ENCODE data around the gene SLC66A2.
A peak's percentile ranks its signal among the peaks of the same experiment; 100 is the strongest.

SLC66A2 gene

GRCh38 chr18:79950515-79951341 lies 725 bp downstream of the SLC66A2 start:
- Mint-ChIP-seq H3K9me3 (no peaks in the 10 kb centered on the region), H3K4me1 (peaks cover 34% of the 10 kb centered on the region), H3K36me3 (peaks cover 13% of the 10 kb centered on the region), H3K27me3 (peaks cover 28% of the 10 kb centered on the region), H3K27ac (peak overlapping the region; percentile 76), H3K4me3 (peak overlapping the region; percentile 83)
- CTCF ChIA-PET = no interaction called here
- DNase-seq = peak; percentile 51

DNA sequence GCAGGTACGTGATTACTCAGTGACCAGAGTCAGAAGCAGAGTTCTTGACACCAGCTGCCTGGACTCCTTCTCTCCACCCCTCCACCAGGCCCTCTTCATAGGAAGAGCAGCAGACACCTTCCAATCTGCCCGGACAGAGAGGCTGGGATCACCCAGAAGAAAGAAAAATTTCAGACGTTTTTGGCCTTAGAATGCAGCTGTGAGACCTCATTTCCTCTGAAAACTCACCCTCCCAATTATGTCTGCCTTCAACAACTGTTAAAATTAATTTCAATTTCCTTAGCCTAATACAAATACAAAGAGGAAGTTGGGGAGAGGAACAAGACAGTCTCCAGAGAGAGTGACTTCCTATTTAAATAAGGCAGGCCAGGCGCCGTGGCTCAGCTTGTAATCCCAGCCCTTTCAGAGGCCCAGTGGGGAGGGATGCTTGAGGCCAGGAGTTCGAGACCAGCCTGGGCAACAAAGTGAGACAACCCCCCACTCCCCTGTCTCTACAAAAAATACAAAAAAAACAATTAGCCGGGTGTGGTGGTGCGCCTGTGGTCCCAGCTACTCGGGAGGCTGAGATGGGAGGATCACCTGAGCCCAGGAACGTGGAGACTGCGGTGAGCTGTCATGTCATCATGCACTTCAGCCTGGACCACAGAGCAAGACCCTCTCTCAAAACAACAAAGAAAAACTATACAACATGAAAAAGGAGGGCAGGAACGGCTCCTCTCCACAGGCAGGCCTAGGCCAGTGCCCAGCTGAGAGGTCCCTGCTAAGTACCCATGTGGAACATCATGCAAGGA lies 1.6 kb downstream of the SLC66A2 start:
- peaks cover 21% of the 10 kb centered on the region for H3K27me3 Mint-ChIP-seq
- H3K36me3 Mint-ChIP-seq = peaks cover 13% of the 10 kb centered on the region
- peak overlapping the region; percentile 83 for H3K4me3 Mint-ChIP-seq
- H3K27ac Mint-ChIP-seq = peak overlapping the region; percentile 76
- no peaks in the 10 kb centered on the region for H3K9me3 Mint-ChIP-seq
- no peak for DNase-seq
- H3K4me1 Mint-ChIP-seq = peaks cover 38% of the 10 kb centered on the region
- CTCF ChIA-PET = no interaction called here

GRCh38 chr18:79948719-79949411 lies 2.6 kb downstream of the SLC66A2 start:
- Mint-ChIP-seq H3K9me3 (no peaks in the 10 kb centered on the region), H3K4me1 (peaks cover 49% of the 10 kb centered on the region), H3K36me3 (peaks cover 13% of the 10 kb centered on the region), H3K27ac (peak overlapping the region; percentile 76), H3K27me3 (peaks cover 12% of the 10 kb centered on the region), H3K4me3 (peak overlapping the region; percentile 83)
- no peak for DNase-seq
- CTCF ChIA-PET = no interaction called here

DNA sequence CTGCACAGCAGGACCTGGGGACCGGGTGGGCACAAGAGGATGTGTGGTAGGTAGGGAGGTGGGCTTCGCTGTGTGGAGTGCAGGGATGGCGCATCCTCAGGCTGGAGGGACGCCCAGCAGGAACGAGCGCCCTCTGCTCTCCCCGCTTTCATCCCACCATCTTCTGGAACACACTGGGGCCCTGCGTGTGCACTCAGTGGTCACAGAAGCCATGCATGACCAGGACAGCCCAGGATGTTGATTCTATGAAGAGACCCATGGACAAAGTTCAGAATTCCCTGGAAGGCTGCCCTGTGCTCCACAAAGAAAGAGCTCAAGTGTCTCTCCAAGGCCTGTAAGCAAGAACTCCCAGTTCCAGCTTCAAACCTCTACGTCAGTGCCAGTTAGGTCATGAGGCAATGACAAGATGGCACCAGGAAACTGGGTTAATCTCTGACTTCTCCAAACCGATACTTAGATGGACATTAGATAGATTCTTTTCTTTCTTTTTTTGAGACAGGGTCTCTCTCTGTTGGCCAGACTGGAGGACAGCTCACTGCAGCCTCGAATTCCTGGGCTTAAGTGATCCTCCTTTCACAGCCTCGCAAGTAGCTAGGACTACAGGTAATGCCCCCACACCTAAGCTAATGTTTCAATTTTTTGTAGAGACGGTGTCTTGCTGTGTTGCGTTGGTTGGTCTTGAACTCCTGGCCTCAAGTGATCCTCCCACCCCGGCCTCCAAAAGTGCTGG lies 3.4 kb downstream of the SLC66A2 start:
- H3K4me1 Mint-ChIP-seq = peaks cover 49% of the 10 kb centered on the region

GRCh38 chr18:79947054-79947755 lies 4.2 kb downstream of the SLC66A2 start:
- Mint-ChIP-seq H3K9me3 (no peaks in the 10 kb centered on the region), H3K27me3 (no peaks in the 10 kb centered on the region)
- CTCF ChIA-PET = no interaction called here

More for the DNA sequence above, 3.4 kb downstream of the SLC66A2 start:
- Mint-ChIP-seq H3K4me3 (no peak overlapping the region), H3K27me3 (peaks cover 4% of the 10 kb centered on the region), H3K9me3 (no peaks in the 10 kb centered on the region), H3K36me3 (peaks cover 13% of the 10 kb centered on the region), H3K27ac (no peak overlapping the region)
- no peak for DNase-seq
- CTCF ChIA-PET = no interaction called here

DNA sequence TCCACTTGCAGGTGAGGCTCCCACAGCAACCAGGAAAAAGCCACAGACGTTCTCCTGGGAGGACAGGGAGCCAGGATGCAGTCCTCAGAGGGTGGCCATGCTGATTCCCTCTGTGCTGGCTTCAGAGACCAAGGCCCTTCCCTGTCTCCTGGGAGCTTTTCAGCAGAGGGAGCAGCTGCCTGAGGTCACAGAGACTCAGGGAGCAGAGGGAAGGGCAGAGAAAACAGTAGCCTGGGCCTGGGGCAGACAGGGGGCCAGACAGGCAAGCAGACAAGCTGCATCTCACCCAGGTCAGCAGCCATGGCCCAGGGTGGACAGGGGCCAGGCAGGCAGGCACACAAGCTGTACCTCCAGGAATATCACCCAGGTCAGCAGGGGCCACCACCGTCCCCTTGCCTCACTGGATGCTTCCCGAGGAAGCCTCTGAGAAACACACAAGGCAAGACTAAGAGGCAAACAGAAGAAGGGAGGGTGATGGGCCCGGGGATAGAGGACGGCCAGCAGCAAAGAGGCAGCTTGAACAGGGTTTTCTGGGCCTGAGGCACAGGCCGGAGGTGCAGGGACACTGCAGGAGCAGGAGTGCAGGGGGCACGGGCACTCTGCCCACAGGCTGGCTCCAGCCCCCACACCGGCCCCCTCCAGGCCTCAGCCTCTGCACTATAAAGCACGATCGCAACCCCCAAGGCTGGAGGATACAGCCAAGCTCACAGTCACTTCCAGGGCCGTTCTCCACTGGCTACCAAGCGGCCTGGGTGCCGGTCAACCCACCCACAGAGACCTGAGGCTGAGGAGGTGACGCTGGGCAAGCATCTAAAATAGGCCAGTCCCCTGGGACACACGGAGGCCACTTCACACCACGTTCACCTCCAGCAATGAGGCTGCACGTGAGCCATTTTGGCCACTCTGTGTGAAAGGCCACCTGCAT lies 6.1 kb downstream of the SLC66A2 start:
- peaks cover 29% of the 10 kb centered on the region for H3K36me3 Mint-ChIP-seq
- H3K27ac Mint-ChIP-seq = peak overlapping the region; percentile 24
- no peak overlapping the region for H3K4me3 Mint-ChIP-seq
- H3K27me3 Mint-ChIP-seq = no peaks in the 10 kb centered on the region
- CTCF ChIA-PET = no interaction called here
- no peak for DNase-seq
- peaks cover 46% of the 10 kb centered on the region for H3K4me1 Mint-ChIP-seq
- H3K9me3 Mint-ChIP-seq = no peaks in the 10 kb centered on the region

More at GRCh38 chr18:79947054-79947755, 4.2 kb downstream of the SLC66A2 start:
- H3K27ac Mint-ChIP-seq = no peak overlapping the region
- no peak for DNase-seq
- peaks cover 18% of the 10 kb centered on the region for H3K36me3 Mint-ChIP-seq
- no peak overlapping the region for H3K4me3 Mint-ChIP-seq
- peaks cover 49% of the 10 kb centered on the region for H3K4me1 Mint-ChIP-seq

DNA sequence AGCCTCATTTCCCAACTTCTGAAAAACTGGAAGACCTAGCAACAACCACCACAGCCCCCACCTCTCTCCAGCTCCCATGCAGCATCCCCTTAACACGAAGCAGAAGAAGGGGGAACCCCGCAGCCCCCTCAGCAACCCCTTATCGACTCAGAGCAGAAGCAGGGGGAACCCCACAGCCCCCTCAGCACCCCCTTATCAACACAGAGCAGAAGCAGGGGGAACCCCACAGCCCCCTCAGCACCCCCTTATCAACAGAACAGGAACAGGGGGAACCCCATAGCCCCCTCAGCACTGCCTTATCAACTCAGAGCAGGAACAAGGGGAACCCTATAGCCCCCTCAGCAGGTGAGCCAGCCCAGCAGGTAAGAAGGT lies 6.7 kb downstream of the SLC66A2 start:
- H3K27ac Mint-ChIP-seq = peak overlapping the region; percentile 42
- H3K27me3 Mint-ChIP-seq = no peaks in the 10 kb centered on the region
- H3K4me3 Mint-ChIP-seq = no peak overlapping the region
- DNase-seq = no peak
- H3K36me3 Mint-ChIP-seq = peaks cover 33% of the 10 kb centered on the region
- H3K4me1 Mint-ChIP-seq = peaks cover 39% of the 10 kb centered on the region
- CTCF ChIA-PET = no interaction called here
- H3K9me3 Mint-ChIP-seq = no peaks in the 10 kb centered on the region

DNA sequence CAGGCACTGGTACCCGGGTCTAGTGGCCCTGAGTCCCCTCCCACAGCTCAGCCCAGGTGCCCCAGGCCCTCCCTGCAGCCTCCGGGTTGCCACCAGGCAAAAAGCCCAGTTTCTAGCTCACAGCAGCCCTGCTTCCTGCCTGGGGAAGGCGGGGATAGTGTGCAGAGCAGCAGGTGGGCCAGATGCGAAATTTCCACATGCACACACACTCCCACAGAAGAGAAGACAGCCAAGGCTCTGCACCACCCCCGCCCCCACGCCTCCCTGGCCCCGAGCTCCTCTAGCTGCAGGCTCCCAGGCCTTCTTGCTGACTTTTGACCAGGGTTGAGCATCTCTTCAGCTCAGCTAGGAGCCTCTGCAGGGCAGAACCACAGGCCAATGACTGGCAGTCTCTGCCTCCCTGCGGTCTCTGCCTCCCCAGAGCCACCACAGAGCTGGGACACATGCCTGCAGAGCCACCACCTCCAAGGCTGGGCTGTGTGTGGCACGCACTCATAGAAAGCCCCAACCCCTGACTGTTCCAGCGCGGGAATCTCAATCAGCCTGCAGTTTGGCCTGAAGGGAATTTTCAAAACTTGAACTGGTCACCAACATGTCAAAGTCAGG lies 7.2 kb downstream of the SLC66A2 start:
- peaks cover 35% of the 10 kb centered on the region for H3K36me3 Mint-ChIP-seq
- H3K4me3 Mint-ChIP-seq = no peak overlapping the region
- H3K27me3 Mint-ChIP-seq = no peaks in the 10 kb centered on the region
- peak; percentile 42 for DNase-seq
- H3K4me1 Mint-ChIP-seq = peaks cover 34% of the 10 kb centered on the region
- no peak overlapping the region for H3K27ac Mint-ChIP-seq
- no peaks in the 10 kb centered on the region for H3K9me3 Mint-ChIP-seq
- CTCF ChIA-PET = no interaction called here

GRCh38 chr18:79943608-79944125 lies 7.8 kb downstream of the SLC66A2 start:
- Mint-ChIP-seq H3K4me3 (no peak overlapping the region), H3K27me3 (no peaks in the 10 kb centered on the region), H3K4me1 (peaks cover 28% of the 10 kb centered on the region), H3K9me3 (no peaks in the 10 kb centered on the region), H3K36me3 (peaks cover 39% of the 10 kb centered on the region), H3K27ac (no peak overlapping the region)
- no peak for DNase-seq
- CTCF ChIA-PET = no interaction called here

DNA sequence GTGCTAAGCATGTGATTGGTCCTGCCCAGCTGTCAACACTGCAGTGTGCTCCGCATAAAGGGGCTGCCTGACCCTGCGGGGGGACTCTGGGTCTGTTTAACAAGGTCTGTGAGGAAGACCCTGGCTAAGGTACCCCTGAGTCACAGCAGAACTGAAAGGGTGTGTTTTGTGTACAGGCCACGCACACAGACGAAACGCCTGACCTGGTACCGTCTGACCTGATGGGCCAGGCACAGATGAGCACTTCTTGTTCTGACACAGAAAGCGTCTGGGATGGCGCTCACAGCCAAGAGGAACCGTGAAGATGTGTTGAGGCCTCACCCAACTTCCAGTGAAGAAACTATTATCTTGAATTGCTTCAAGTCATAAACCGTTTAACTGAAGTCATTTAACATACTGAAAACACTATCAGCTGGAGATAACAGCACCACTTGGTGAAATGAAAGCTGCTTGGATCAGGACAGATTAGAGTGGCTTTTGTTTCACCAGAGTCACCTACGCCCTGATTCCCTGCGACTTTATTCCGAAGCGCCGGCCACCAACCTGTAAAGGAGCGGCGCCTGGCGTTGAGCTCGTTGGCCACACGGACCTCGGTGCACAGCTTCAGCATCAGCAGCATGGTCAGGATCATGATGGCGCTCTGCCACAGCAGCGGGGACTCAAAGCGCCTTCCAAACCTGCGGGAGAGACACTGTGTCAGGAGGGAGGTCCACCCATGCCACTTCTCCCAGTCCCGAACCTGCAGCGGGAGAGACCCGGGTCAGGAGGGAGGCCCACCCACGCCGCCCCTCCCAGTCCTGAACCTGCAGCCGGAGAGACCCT lies 8.5 kb downstream of the SLC66A2 start:
- no peak for DNase-seq
- CTCF ChIA-PET = no interaction called here
- no peak overlapping the region for H3K4me3 Mint-ChIP-seq
- no peaks in the 10 kb centered on the region for H3K27me3 Mint-ChIP-seq
- H3K9me3 Mint-ChIP-seq = no peaks in the 10 kb centered on the region
- no peak overlapping the region for H3K27ac Mint-ChIP-seq
- peaks cover 22% of the 10 kb centered on the region for H3K4me1 Mint-ChIP-seq
- peaks cover 40% of the 10 kb centered on the region for H3K36me3 Mint-ChIP-seq

- Mint-ChIP-seq H3K4me1 (peaks cover 22% of the 10 kb centered on the region), H3K27ac (no peak overlapping the region), H3K9me3 (peaks cover 5% of the 10 kb centered on the region), H3K27me3 (no peaks in the 10 kb centered on the region), H3K36me3 (peaks cover 46% of the 10 kb centered on the region), H3K4me3 (no peak overlapping the region)
- CTCF ChIA-PET = no interaction called here
- no peak for DNase-seq
Observed at GRCh38 chr18:79942211-79942610, 9.2 kb downstream of the SLC66A2 start.
